Measurements from ENCODE around the gene DIAPH2. TPM values are rescaled to one million over a fixed set of nuclear protein-coding genes. Genes with fewer than 3 reads are reported as not detected.

Gene DIAPH2
- polyA plus RNA-seq, 1 experiment: 3.1 TPM

- DNase-seq (ENCODE audit: low read depth): no peak
- POLR2A ChIA-PET: no interaction called here
- CTCF ChIA-PET: no interaction called here
- Histone ChIP-seq H3K4me3 (ENCODE audit: low read depth, low read length) (no peak overlapping the region), H3K27me3 (ENCODE audit: control insufficient read depth, insufficient read depth, low read length) (no peaks in the 10 kb centered on the region), H3K36me3 (ENCODE audit: control insufficient read depth, insufficient read depth, low read length) (no peaks in the 10 kb centered on the region)
- no peak for TF ChIP-seq CTCF (IDR thresholded peaks at IDR 0.05; ENCODE audit: insufficient read depth, low read depth, low read length)
These were observed 475.5 kb downstream of the DIAPH2 start for GRCh38 chrX:97159916-97160800.

GRCh38 chrX:97167333-97167732 is 482.7 kb downstream of the DIAPH2 start:
- ChIA-PET CTCF (no interaction called here), POLR2A (no interaction called here)
- DNase-seq (ENCODE audit: low read depth): no peak
- Histone ChIP-seq H3K36me3 (ENCODE audit: control insufficient read depth, insufficient read depth, low read length) (no peaks in the 10 kb centered on the region), H3K4me3 (ENCODE audit: low read depth, low read length) (no peak overlapping the region), H3K27me3 (ENCODE audit: control insufficient read depth, insufficient read depth, low read length) (no peaks in the 10 kb centered on the region)
- TF ChIP-seq CTCF (IDR thresholded peaks at IDR 0.05; ENCODE audit: insufficient read depth, low read depth, low read length): no peak

GRCh38 chrX:97168646-97169045 is 484.0 kb downstream of the DIAPH2 start:
- TF ChIP-seq CTCF (IDR thresholded peaks at IDR 0.05; ENCODE audit: insufficient read depth, low read depth, low read length): no peak
- Histone ChIP-seq H3K27me3 (ENCODE audit: control insufficient read depth, insufficient read depth, low read length) (no peaks in the 10 kb centered on the region), H3K4me3 (ENCODE audit: low read depth, low read length) (no peak overlapping the region), H3K36me3 (ENCODE audit: control insufficient read depth, insufficient read depth, low read length) (no peaks in the 10 kb centered on the region)
- CTCF ChIA-PET: no interaction called here
- no peak for DNase-seq (ENCODE audit: low read depth)
- POLR2A ChIA-PET: no interaction called here

GRCh38 chrX:97175147-97175546 is 490.5 kb downstream of the DIAPH2 start:
- DNase-seq (ENCODE audit: low read depth): no peak
- H3K4me3 ChIP-seq (ENCODE audit: low read depth, low read length): no peak overlapping the region
- CTCF ChIA-PET: interaction anchor here (0.5 kb wide), 1 partner anchor 26 kb away, joined by 3 read pairs; no protein-coding TSS in a partner anchor

More at GRCh38 chrX:97175147-97175546, 490.5 kb downstream of the DIAPH2 start:
- Histone ChIP-seq H3K27me3 (ENCODE audit: control insufficient read depth, insufficient read depth, low read length) (no peaks in the 10 kb centered on the region), H3K36me3 (ENCODE audit: control insufficient read depth, insufficient read depth, low read length) (no peaks in the 10 kb centered on the region)
- no peak for TF ChIP-seq CTCF (IDR thresholded peaks at IDR 0.05; ENCODE audit: insufficient read depth, low read depth, low read length)
- POLR2A ChIA-PET: interaction anchor here (0.6 kb wide), 1 partner anchor 1592 kb away, joined by 3 read pairs; no protein-coding TSS in a partner anchor
